Sciatic nerve (tissue), 2 donors: ENCODE data around the gene RAB20. TPM values are rescaled to one million over a fixed set of nuclear protein-coding genes. Genes with fewer than 3 reads are reported as not detected.
"Not testable (repeated sequence)": the region's sequence is repeated elsewhere in the genome, so short reads cannot be mapped to it uniquely, and the experiment has no call there.

Experiments
- ATAC-seq: fragments of 200-7000 bp; cut with Tn5 transposase; one replicate; pipeline ENCODE4 v1.9.1; 2020; ENCODE audit warnings: mild to moderate bottlenecking, moderate library complexity
- DNase-seq: peaks from one replicate; pipeline ENCODE4 v3.0.0-alpha.2; 2020; ENCODE audit warnings: low spot score
- intact Hi-C: fragments of 100-400 bp; cut with DNase I; formaldehyde crosslinking; loops from one replicate; pipeline ENCODE4 v1.14.2; 2022
- total RNA-seq: library from RNA; stranded (reverse); fragmentation: NEBNext Ultra II Directional; extraction: Animal tissue kit (Norgen Biotek cat#: 25700); gene quantifications from one replicate; pipeline ENCODE4 v1.2.1, GENCODE V29; 2021
- donor health status: DM: no; HTN: no; CAD: no.
- donor health status: DM: no; HTN: no; CAD: no.

RAB20 gene, protein sequence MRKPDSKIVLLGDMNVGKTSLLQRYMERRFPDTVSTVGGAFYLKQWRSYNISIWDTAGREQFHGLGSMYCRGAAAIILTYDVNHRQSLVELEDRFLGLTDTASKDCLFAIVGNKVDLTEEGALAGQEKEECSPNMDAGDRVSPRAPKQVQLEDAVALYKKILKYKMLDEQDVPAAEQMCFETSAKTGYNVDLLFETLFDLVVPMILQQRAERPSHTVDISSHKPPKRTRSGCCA
- total RNA-seq: 23.8 TPM

- ATAC-seq (peak; percentile 91), DNase-seq (peak; percentile 94)
- intact Hi-C loops: loop anchor here (5.0 kb wide), 1 partner anchor 39 kb away; no protein-coding TSS in a partner anchor
Observed at GRCh38 chr13:110561344-110562035, at the start of gene RAB20. RAB20 (minus strand) TSS chr13:110561722; CDS start chr13:110561519, 203 bp downstream.

DNA sequence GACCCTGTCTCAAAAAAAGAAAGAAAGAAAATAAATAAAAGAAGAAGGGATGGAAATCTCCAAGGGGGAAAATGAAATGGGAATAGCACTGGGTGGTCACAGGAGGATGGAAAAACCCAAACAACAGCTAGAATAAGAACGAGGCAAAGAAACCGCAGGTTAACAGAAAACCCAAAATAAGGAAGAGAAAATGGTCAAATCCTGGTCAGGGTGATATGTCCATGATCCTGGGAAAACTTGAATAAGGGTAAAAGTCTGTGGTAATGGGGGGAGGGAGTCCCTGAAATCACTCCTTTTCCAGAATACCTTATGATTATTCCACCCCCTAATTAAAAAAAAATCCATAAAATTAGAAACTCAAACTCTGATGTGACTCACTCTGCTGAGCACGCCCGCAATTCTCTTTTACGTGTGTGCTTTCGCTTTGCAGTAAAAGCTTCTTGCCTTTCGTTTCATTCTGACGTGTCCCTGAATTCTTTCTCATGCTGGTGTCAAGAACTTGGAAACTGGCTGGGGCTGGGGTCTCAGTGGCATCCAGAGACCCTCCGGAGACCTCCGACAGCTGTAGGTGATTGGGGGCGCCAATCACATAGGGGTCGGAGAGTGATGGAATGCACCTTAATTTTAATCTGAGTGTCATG is 49.6 kb upstream of the RAB20 start:
- intact Hi-C loops: no loop called here
- DNase-seq (no peak), ATAC-seq (no peak)

DNA sequence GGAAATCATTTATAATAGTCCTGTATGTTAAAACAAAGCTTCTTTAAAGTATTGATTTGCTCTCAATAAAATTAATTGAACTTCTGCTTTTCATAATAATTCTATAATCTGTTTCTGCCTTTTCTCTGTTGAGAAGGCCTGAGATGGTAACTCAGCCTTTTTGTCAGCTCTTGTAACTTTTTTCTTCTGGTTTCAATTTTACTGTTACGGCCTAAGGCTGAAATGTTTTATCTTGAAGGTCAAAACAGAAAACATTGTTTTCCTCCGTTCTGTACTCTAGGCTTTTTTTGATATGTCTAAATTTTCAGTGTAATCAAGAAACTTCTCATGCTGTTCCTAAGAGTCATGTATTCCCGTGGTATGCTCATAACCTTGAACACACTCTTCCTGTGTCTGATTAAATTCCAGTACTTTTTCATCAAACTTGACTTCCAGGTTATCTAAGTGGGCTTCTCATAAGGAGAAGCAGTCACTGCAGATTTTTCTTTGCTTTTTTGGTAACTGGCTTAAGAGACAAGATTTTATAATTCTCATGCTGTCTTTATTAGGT is 46.2 kb upstream of the RAB20 start:
- DNase-seq (no peak), ATAC-seq (no peak)
- intact Hi-C loops: no loop called here

- ATAC-seq, intact Hi-C loops, DNase-seq: not testable (repeated sequence)
Observed at GRCh38 chr13:110606281-110606680, 44.8 kb upstream of the RAB20 start.

DNA sequence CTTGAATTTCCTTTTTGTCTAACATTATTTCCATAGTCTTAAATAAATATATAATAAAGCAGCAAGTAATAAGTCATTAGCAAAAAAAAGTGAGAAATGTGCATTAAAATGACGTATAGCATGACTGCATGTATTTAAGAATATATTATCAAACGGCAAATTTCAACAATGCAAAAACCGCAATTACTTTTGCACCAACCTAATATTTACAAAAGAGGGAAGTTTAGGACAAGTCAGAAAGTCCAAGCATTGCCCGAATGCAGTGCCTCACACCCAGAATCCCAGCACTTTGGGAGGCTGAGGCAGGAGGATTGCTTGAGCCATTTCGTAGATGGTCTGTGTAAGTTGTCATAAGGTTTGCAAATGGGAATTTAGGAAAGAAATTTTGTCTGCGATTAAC is 43.6 kb upstream of the RAB20 start:
- DNase-seq: no peak
- no peak for ATAC-seq
- intact Hi-C loops: no loop called here

DNA sequence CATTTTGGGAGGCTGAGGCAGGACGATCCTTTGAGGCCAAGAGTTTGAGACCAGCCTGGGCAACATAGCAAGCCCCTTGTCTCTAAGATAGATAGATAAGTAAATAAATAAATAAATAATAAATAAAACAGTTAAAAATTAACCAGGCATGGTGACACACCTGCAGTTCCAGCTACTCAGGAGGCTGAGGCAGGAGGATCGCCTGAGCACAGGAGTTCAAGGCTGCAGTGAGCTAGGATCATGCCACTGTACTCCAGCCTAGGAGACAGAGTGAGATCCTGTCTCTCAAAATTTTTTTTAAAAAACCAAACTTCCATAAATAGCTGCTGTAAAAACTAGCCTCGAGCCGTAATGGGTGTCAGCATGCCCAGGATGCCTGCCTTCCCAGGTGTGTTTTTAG is 39.5 kb upstream of the RAB20 start:
- intact Hi-C loops: loop anchor here (2.0 kb wide), 1 partner anchor 30 kb away; no protein-coding TSS in a partner anchor
- DNase-seq (no peak), ATAC-seq (no peak)

- ATAC-seq: no peak
- no peak for DNase-seq
- intact Hi-C loops: loop anchor here (2.0 kb wide), 1 partner anchor 30 kb away; no protein-coding TSS in a partner anchor
Observed at GRCh38 chr13:110600261-110600819, 38.8 kb upstream of the RAB20 start.

DNA sequence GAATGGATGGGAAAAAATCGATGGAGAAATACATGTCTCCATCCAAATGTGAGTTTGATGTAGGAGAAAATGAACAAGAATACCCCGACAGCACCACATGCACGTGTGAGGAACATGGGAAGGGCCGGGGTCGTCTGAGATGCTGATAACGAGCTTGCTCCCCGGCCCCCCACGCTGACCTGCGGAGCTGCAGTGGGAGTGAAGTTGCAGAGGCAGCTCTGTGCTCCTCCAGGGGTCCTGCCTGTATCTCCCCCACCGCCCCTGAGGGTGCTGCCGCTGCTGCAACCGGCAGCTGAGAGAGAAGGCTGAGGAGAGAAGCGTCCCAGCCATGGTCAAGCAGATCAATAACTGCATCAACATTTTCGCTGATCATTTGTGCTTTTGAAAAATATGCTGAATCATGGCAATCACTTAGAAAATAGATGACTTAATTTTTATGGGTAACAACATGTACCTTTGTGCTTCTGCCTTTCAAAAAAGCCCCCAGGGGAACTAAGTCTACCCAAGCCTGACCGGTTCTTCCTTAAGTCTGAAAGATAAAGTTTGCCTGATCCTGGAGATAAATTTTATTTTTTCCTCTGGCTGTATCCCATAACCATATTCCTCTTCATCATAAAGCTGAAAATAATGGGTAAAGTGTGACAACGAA is 35.6 kb upstream of the RAB20 start:
- no peak for DNase-seq
- intact Hi-C loops: no loop called here
- no peak for ATAC-seq

DNA sequence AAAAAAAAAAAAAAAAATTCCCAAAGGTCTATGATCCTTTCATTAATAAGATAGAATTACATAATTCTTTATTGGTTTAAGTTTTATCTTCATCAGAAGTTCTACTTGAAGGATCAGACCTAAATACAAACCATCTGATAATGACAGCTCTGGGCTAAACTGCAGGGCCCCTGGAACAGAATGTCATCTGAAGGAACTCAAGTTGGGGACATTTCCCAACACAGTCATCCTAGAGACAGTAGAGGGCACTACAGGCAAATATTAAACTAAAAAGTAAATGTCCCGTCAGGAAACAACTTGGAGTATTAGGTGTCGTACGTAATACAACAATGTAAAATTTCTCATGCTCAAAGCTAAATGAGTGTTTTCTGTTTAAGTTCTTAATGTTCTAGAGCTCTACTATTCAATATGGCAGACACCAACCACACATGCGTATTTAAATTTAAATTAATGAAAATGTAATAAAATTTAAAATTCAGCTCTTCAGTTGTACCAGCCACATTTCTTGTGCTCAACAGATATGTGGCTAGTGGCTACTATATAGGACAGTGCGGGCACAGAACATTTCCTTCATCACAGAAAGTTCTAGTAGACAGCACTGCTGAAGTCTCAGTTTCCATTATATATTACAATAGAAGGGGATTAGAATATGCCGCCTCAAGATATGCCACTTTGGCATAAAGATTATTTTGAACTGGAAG is 32.1 kb upstream of the RAB20 start:
- peak; percentile 85 for ATAC-seq
- DNase-seq: peak; percentile 37
- intact Hi-C loops: no loop called here

DNA sequence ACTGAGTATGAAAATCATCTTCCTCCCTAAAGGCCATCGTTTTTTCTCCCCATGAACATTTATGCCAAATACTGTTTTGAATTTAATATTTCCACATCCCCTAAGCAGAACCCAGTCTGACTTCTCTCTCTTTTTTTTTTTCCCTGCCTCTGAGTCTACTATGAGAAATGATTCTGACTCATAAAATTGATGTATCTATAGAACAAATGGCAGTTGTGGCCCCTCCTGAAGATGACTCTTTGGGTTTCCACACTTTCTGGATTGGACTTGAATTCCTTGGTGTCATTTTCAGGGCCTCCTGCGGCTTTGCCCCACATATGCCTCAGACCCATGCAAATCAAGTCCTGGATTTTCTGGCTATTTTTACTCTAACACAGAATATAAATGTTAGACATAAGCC is 31.1 kb upstream of the RAB20 start:
- DNase-seq (no peak), ATAC-seq (no peak)
- intact Hi-C loops: no loop called here

DNA sequence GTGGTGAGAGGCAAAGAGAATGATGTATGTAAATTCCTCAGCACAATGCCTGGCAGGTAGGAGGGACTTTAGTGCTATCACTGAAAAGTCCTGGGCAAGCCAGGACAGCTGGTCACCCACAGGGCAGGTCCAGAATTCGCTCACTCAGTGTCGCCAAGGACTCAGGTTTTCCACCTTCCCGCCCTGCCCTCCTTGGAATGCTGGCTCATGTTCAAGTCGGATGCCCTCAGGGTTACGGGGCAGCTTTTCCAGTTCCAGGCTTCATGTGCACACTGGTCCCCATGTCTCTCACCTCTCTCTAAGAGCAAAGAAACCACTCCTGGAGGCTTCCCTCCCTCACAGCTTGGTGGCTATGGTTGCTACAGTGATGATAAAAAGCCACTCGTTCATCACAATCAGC is 29.1 kb upstream of the RAB20 start:
- DNase-seq (peak; percentile 46), ATAC-seq (no peak)
- intact Hi-C loops: no loop called here

DNA sequence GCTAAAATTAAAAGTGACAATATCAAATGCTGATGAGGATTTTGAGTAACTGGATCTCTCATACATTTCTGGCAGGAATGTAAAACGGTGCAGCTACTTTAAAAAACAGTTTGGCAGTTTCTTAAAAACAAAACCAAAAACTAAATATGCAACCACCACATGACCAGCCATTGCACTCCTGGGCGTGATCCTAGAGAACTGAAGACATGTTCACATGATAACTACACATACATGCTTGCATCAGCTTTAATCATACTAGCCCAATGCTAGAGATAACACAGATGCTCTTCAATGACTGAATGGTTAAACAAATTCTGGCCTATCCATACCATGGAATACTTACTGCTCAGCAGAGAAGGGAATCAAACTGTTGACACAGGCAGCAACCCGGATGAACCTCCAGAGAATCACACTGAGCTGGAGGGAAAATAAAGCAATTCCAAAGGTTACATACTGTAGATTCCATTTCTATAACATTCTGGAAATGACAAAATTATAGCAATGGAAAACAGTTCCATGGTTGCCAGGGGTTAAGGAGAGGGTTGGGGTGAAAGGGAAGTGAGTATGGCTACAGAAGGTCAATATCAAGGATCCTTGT is 28.4 kb upstream of the RAB20 start:
- ATAC-seq: no peak
- intact Hi-C loops: no loop called here
- DNase-seq: peak; percentile 5

DNA sequence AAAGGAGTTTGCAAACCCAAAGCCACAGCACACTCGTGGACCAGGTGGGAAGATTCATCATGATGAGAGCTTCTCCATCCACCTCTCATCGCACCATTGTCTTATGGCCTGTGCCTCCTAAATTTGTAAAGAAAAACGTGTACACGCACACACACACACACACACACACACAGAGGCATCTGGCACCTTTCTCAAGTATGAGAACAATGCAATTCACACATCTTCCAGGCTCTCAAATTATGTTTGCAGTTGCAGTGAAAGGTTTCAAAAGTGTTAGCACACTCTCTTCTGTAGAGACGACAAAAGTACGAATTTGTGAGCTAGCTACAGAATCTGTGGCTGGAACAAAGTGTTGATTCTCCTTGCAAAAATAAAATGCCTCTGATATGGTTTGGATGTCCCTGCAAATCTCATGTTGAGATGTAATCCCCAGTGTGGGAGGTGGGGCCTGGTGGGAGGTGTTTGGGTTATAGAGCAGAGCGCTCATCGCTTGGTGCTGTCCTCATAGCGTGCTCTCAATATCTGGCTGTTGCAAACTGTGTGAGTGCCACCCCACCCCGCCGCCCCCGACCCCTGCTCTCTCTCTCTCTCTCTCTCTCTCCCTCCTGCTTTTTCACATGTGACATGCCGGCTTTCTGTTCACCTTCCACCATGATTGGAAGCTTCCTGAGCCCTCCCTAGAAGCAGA is 21.8 kb upstream of the RAB20 start:
- no peak for ATAC-seq
- intact Hi-C loops: no loop called here
- peak; percentile 21 for DNase-seq

GRCh38 chr13:110582421-110582954 is 21.0 kb upstream of the RAB20 start:
- DNase-seq: peak; percentile 28
- no peak for ATAC-seq
- intact Hi-C loops: no loop called here

DNA sequence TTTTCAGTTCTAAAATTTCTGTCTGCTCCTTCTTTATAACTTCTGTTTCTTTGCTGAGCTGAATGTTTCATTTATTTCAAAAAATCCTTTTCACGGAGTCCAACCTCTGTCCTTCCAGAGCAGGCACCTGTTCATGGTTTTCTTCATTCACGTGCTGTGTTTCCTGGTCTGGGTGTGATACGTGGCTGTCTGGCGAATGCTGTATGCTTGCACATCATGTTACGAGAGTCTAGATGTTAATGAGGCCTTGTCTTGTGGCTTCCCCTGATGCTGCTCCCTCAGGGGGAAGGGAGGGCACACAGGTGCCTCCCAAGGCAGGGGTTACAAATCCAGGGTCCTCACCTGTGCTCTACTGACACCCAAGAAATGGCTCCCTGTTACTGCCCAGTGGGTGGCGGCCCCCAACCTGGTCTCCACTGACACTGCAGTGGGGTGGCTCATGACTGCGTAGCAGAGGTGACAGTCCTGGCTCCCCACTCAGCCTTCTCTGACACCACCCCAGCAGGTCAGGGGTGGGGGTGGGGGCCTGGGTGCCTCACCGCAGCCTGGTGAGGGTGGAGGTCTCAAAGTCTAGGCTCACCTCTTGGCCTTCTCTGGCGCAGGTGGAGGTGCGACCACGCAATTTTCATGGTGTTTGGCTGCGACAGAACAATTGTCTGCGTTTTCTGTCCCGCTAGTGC is 20.1 kb upstream of the RAB20 start:
- ATAC-seq (no peak), DNase-seq (peak; percentile 47)
- intact Hi-C loops: no loop called here

GRCh38 chr13:110580800-110581199 is 19.3 kb upstream of the RAB20 start:
- ATAC-seq (no peak), DNase-seq (no peak)
- intact Hi-C loops: no loop called here

GRCh38 chr13:110578363-110578762 is 16.8 kb upstream of the RAB20 start:
- ATAC-seq (peak; percentile 49), DNase-seq (peak; percentile 42)
- intact Hi-C loops: no loop called here
